Hepatocyte (in vitro differentiated cells): Measurements from ENCODE around the gene MPC2.

Source experiments
- EZH2 ChIP-seq: fragments of 200-600 bp; sonication (generic); IDR thresholded peaks from 2 replicates; pipeline ENCODE4 v1.6.1; 2016; ENCODE audit warnings: antibody characterized with exemption, mild to moderate bottlenecking, borderline replicate concordance
- EZH2phosphoT487 ChIP-seq: fragments of 200-600 bp; sonication (generic); IDR thresholded peaks from one replicate; pipeline ENCODE4 v1.6.1; 2018; ENCODE audit warnings: antibody characterized with exemption, mild to moderate bottlenecking, low read depth, moderate library complexity; ENCODE audit not compliant: unreplicated experiment, severe bottlenecking
- TF ChIP-seq, protein P1 (sequence below): fragments of 200-600 bp; sonication (generic); IDR thresholded peaks from 2 replicates; pipeline ENCODE4 v1.5.1; 2016; ENCODE audit warnings: antibody characterized with exemption, mild to moderate bottlenecking; ENCODE audit not compliant: poor library complexity

DNA sequence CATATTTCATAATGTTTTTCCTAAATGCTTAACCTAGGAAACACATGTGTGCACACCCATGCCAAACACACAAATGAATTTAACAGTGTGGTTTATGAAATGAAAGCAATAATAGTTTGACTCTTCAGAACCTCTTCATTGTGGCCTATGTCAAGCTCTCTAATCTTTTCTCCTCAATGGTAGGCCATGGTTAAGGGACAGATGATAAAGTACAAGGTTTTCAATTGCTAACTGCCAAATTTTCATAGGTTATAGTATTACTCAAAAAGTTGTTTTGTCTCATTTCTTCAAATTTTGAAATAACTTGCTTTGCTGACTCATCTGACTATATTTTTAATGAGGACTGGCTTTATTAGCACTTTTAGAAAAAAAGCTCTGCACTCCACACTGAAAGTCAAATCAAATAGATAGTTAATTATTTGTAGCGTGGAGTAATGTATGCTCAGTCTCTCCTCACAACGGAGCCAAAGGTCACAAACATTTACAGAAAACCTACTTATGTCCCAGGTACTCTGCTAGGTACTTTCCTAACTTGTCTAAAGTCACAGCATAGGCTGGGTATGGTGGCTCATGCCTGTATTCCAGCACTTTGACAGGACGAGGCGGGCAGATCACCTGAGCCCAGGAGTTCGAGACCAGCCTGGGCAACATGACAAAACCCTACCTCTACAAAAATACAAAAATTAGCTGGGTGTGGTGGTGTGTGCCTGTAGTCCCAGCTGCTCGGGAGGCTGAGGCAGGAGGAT is 19.9 kb downstream of the MPC2 start:
- TF ChIP-seq, protein P1, sequence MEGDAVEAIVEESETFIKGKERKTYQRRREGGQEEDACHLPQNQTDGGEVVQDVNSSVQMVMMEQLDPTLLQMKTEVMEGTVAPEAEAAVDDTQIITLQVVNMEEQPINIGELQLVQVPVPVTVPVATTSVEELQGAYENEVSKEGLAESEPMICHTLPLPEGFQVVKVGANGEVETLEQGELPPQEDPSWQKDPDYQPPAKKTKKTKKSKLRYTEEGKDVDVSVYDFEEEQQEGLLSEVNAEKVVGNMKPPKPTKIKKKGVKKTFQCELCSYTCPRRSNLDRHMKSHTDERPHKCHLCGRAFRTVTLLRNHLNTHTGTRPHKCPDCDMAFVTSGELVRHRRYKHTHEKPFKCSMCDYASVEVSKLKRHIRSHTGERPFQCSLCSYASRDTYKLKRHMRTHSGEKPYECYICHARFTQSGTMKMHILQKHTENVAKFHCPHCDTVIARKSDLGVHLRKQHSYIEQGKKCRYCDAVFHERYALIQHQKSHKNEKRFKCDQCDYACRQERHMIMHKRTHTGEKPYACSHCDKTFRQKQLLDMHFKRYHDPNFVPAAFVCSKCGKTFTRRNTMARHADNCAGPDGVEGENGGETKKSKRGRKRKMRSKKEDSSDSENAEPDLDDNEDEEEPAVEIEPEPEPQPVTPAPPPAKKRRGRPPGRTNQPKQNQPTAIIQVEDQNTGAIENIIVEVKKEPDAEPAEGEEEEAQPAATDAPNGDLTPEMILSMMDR, result no peak
- TF ChIP-seq EZH2 (no peak), EZH2phosphoT487 (no peak)
